HG02642 (cell line): ENCODE measurements around the gene HDAC9.
"Not testable (repeated sequence)": the region's sequence is repeated elsewhere in the genome, so short reads cannot be mapped to it uniquely, and the experiment has no call there.

ENCODE experiments used
- ATAC-seq: cut with Tn5 transposase; IDR thresholded peaks from one replicate; pipeline ENCODE4 v1.9.1; 2021; ENCODE audit warnings: mild to moderate bottlenecking; ENCODE audit not compliant: unreplicated experiment, poor library complexity

Gene HDAC9

GRCh38 chr7:18906901-18907300 is 411.4 kb downstream of the HDAC9 start:
- ATAC-seq = no peak

GRCh38 chr7:18913106-18913505 is 417.6 kb downstream of the HDAC9 start:
- no peak for ATAC-seq

- no peak for ATAC-seq
Observed at GRCh38 chr7:18916826-18917225, 421.3 kb downstream of the HDAC9 start.

- ATAC-seq = no peak
Observed at GRCh38 chr7:18927134-18927533, 431.6 kb downstream of the HDAC9 start.

- ATAC-seq = no peak
Observed at GRCh38 chr7:18936265-18936664, 440.7 kb downstream of the HDAC9 start.

GRCh38 chr7:18939771-18940592 is 444.4 kb downstream of the HDAC9 start:
- no peak for ATAC-seq

- ATAC-seq = no peak
Observed at GRCh38 chr7:18940593-18941134, 445.1 kb downstream of the HDAC9 start.

GRCh38 chr7:18941207-18941606 is 445.7 kb downstream of the HDAC9 start:
- ATAC-seq = no peak

GRCh38 chr7:18948521-18948920 is 453.0 kb downstream of the HDAC9 start:
- ATAC-seq = no peak

GRCh38 chr7:18952846-18953245 is 457.3 kb downstream of the HDAC9 start:
- ATAC-seq = no peak

GRCh38 chr7:18958627-18959026 is 463.1 kb downstream of the HDAC9 start:
- no peak for ATAC-seq

- no peak for ATAC-seq
Observed at GRCh38 chr7:18960725-18961124, 465.2 kb downstream of the HDAC9 start.

GRCh38 chr7:18962031-18962430 is 466.5 kb downstream of the HDAC9 start:
- no peak for ATAC-seq

- no peak for ATAC-seq
Observed at GRCh38 chr7:18965657-18966056, 470.1 kb downstream of the HDAC9 start.

- ATAC-seq = not testable (repeated sequence)
Observed at GRCh38 chr7:18967755-18968154, 472.2 kb downstream of the HDAC9 start.

- no peak for ATAC-seq
Observed at GRCh38 chr7:18971839-18972238, 476.3 kb downstream of the HDAC9 start.

GRCh38 chr7:18974803-18975202 is 479.3 kb downstream of the HDAC9 start:
- no peak for ATAC-seq

- no peak for ATAC-seq
Observed at GRCh38 chr7:18975276-18975675, 479.7 kb downstream of the HDAC9 start.

- ATAC-seq = no peak
Observed at GRCh38 chr7:18975689-18976280, 480.2 kb downstream of the HDAC9 start.

GRCh38 chr7:18976715-18977471 is 481.3 kb downstream of the HDAC9 start:
- no peak for ATAC-seq

- ATAC-seq = no peak
Observed at GRCh38 chr7:18978108-18978495, 482.6 kb downstream of the HDAC9 start.
